Articular chondrocyte of knee joint (primary cell): Measurements from ENCODE around the gene OTUB2. TPM values are rescaled to one million over a fixed set of nuclear protein-coding genes. Genes with fewer than 3 reads are reported as not detected.

Source experiments
- total RNA-seq: library from RNA; depleted of rRNA; stranded (reverse); fragments of >200 nt; gene quantifications from 2 replicates; pipeline ENCODE4 v1.2.3, GENCODE V29; 2012

OTUB2 gene
- 1.3 and 2.5 TPM in 2 replicates for total RNA-seq

DNA sequence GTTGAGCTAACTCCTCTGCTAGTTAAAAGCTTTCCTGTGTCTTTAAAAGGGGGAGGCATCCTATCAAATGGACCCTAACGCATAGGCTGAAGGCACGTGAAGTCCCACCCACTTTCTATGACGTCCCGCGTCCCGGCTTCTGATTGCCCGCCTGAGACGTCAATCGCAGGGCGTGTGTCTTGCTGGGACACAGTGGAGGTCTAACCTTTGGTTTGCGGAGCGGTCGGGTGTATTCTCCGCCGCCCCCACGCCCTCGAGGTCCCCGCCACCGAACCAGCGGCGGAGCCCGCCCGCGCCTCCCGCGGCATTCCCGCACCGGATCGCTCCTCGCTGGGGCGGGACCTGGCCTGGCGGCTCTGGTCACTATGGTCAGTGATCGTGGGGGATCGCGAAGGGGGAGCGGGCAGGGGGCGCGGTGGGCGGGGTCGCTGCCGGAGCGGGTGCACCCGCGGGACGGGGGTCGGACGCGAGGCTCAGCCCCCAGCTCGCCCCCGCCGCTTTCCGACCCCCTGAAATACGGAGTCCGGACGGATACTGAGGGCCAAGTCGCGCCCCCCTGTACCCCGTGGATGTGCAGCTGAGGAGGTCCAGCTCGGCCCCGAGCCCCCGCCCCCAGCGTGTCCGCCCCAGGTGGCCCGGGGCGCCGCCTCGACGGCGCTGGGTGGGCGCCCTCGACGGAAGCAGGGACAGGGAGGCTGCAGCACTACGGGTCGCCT lies at the start of gene OTUB2:
Gene OTUB2, plus strand, starts transcription at position 168 of the 716 bp plus-strand sequence. Its CDS starts 198 bp downstream, at position 366.

DNA sequence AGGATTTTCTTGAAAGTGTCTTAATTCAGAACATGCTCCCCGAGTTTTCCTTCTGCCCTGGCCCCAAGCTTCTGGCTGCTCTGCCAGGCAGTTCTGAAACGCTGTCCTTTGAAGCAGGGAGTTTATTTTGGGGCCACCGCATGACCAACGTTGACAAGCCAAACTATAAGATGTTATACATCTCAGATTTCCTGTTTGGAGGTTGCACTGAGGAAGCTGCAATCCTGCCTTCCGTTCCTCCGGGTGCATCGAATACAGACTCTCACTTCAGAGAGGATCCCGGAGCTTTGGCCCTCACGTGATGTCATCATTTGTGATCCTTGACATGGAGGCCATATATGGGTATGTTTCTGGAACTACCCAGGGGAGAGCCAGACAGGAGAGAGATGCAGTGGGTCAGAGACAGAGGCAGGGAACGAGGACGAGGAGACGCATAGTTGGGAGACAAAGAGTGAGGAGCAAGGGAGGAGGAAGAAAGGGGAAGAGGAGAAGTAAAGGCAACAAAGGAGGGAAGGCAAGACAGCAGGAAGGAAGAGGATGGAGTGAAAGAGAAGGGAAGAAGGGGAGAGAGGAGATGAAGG lies 49.6 kb upstream of the OTUB2 start, which contains the start of gene ASB2:
Gene ASB2, minus strand, starts transcription at position 94 of the 581 bp plus-strand sequence. CDS start 12,031 bp downstream, outside the sequence.

DNA sequence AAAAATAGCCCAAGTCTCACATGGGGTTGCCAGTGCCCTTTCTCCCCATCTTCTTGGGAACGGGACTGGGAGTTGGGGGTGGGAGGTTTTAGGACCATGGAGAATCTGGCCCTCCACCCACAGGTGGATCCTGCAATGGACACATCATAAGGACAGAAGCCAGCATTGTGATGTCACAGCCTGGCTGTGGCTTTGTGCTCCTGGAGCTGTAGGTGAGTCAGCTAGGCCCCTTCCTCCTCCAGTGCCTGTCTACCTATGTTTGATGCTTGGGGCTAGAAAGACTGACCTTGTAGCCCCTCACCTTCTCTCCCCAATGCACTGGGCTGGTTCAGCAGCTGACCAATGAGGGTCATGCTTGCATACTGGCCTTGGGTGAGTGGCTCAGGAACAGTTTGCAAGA lies 29.1 kb upstream of the OTUB2 start, which contains the start of gene CCDC197:
Gene CCDC197, plus strand, starts transcription at position 220 of the 400 bp plus-strand sequence. CDS start 831 bp downstream, outside the sequence.

DNA sequence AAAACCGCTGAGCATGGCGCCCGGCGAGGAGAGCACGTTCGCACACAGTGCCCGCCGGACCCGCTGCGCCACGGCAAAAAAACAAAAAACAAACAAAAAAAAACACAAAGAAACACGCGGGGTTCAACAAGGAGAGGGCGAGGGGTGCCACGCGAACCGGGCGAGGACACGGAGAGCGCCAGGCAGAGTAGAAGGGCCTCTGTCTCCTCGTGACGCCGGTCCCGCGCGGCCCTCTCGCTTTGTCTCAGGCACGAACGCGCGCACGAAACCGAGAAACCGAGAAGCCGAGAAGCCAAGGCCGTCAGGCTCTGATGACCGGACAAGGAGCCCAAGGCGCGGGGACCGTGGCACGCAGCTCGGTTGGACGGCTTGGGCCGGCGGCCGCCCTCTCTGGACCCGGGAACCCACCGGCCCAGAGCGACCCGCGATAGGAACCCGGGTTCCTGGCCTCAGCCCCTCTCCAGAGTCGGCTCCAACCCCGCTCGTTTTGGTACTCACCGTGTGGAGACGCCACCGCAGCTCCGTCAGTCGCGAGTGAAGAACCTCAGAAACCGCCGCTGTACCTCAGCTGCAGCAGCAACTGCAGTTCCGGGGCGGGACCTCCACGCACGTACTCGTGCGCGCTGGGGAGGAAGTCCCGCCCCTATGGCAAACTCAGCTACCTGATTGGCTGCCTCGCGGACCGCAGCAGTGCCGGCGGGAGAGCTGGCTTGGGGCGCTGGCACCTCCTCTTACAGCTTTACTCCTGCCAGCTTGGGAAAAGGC lies 54.7 kb downstream of the OTUB2 start, which contains the start of the genes DDX24 and IFI27L1:
Gene DDX24, minus strand, starts transcription at position 582 of the 765 bp plus-strand sequence. CDS start 1,460 bp downstream, outside the sequence.
Gene IFI27L1, plus strand, starts transcription at position 690 of the 765 bp plus-strand sequence. CDS start 15,628 bp downstream, outside the sequence.

Other genes with a start within 250 kb of the OTUB2 start
- 0.65 and 1.0 TPM in 2 replicates for gene PRIMA1, start 237.9 kb upstream of the OTUB2 start, total RNA-seq
- not detected in 2 replicates for gene FAM181A, start 99.0 kb upstream of the OTUB2 start, total RNA-seq
- gene ASB2, start 49.8 kb upstream of the OTUB2 start, total RNA-seq, result not detected in 2 replicates
- gene CCDC197, start 29.0 kb upstream of the OTUB2 start, total RNA-seq, result not detected in 2 replicates
- 151 and 172 TPM in 2 replicates for gene DDX24, start 54.9 kb downstream of the OTUB2 start, total RNA-seq
- 7.1 and 11.2 TPM in 2 replicates for gene IFI27L1, start 55.0 kb downstream of the OTUB2 start, total RNA-seq
- gene IFI27, start 84.4 kb downstream of the OTUB2 start, total RNA-seq, result 66.0 and 68.9 TPM in 2 replicates
- 80.9 and 104 TPM in 2 replicates for gene IFI27L2, start 103.3 kb downstream of the OTUB2 start, total RNA-seq
- gene PPP4R4, start 148.0 kb downstream of the OTUB2 start, total RNA-seq, result 6.6 and 9.4 TPM in 2 replicates